Breast epithelium (tissue), 4 donors: ENCODE results near the gene DLD. TPM values are rescaled to one million over a fixed set of nuclear protein-coding genes. Genes with fewer than 3 reads are reported as not detected.

Experiments
- DNase-seq, 2 donors: peaks; one replicate each; pipeline ENCODE4 v3.0.0-alpha.2; 2019; ENCODE audit warnings: low spot score in 2 of 2
- H3K27ac ChIP-seq, 2 donors: fragments of 200-600 bp; sonication (generic) in 1 of 2; one replicate each; pipeline ENCODE4 v1.5.1; 2016 to 2019; ENCODE audit warnings: mild to moderate bottlenecking in 1 of 2
- H3K27me3 ChIP-seq, 2 donors: fragments of 200-600 bp; sonication (generic) in 1 of 2; one replicate each; pipeline versions ENCODE4 v1.5.1 to v1.6.0; 2017 to 2019; ENCODE audit warnings: control low read depth in 1 of 2, mild to moderate bottlenecking in 1 of 2
- H3K36me3 ChIP-seq: fragments of 200-600 bp; one replicate; pipeline ENCODE4 v1.5.1; 2019
- H3K4me1 ChIP-seq, 2 donors: fragments of 200-600 bp; sonication (generic); one replicate each; pipeline ENCODE4 v1.5.1; 2016 to 2019; ENCODE audit warnings: control low read depth in 1 of 2
- H3K4me3 ChIP-seq, 3 donors: fragments of 200-600 bp; sonication (generic); 1 replicate in 2 of 3; 2 replicates in 1 of 3; pipeline ENCODE4 v1.5.1; 2016 to 2019; ENCODE audit warnings: mild to moderate bottlenecking in 3 of 3, moderate library complexity in 2 of 3
- H3K9me3 ChIP-seq, 2 donors: fragments of 200-600 bp; sonication (generic) in 1 of 2; one replicate each; pipeline ENCODE4 v1.5.1; 2016 to 2019; ENCODE audit warnings: control low read depth in 1 of 2
- CTCF ChIP-seq, 3 donors: fragments of 450-650 bp; IDR thresholded peaks; one replicate each; pipeline ENCODE4 v1.5.1; 2016 to 2017; ENCODE audit warnings: antibody characterized with exemption in 3 of 3, mild to moderate bottlenecking in 3 of 3, moderate library complexity in 3 of 3
- POLR2A ChIP-seq: fragments of 450-650 bp; IDR thresholded peaks from one replicate; pipeline ENCODE4 v1.6.1; 2016; ENCODE audit warnings: antibody characterized with exemption, mild to moderate bottlenecking, moderate library complexity
- POLR2AphosphoS5 ChIP-seq, 3 donors: sonication (generic); formaldehyde crosslinking; IDR thresholded peaks; one replicate each; pipeline ENCODE4 v1.6.1; 2017; ENCODE audit warnings: antibody characterized with exemption in 3 of 3
- intact Hi-C: fragments of 100-400 bp; cut with DNase I; formaldehyde crosslinking; loops from one replicate; pipeline ENCODE4 v1.15.1; 2023; ENCODE audit warnings: low total_unique reads
- total RNA-seq, 3 donors: library from RNA; depleted of rRNA; stranded (reverse); fragments of >200 nt; gene quantifications; one replicate each; pipeline ENCODE4 v1.1.0, GENCODE V29; 2016

DLD gene
- total RNA-seq, 3 donors from 2014 or later, result 57.5 to 74.1 (median 58.3) TPM

GRCh38 chr7:107867858-107868466 is 23.0 kb upstream of the DLD start:
- Histone ChIP-seq H3K9me3 (no peaks in the 10 kb centered on the region), H3K4me3 (no peak overlapping the region), H3K27me3 (no peaks in the 10 kb centered on the region), H3K36me3 (no peaks in the 10 kb centered on the region), H3K27ac (no peak overlapping the region), H3K4me1 (no peaks in the 10 kb centered on the region)
- DNase-seq, result no peak
- no peak for TF ChIP-seq POLR2A
- TF ChIP-seq CTCF (IDR thresholded peaks at IDR 0.05), result no peak
- TF ChIP-seq POLR2AphosphoS5 (IDR thresholded peaks at IDR 0.05), result no peak
- intact Hi-C loops, result no loop called here

- no peak for DNase-seq
- intact Hi-C loops, result loop anchor here (10.0 kb wide), 1 partner anchor 126 kb away; the partner anchor contains the start of gene CBLL1
These were observed 20.5 kb upstream of the DLD start for GRCh38 chr7:107870427-107871000.

GRCh38 chr7:107874111-107874510 is 16.9 kb upstream of the DLD start:
- H3K4me3 ChIP-seq, result no peak overlapping the region
- TF ChIP-seq POLR2A, result no peak
- TF ChIP-seq POLR2AphosphoS5 (IDR thresholded peaks at IDR 0.05), result no peak
- TF ChIP-seq CTCF (IDR thresholded peaks at IDR 0.05), result no peak
- H3K27me3 ChIP-seq, result no peaks in the 10 kb centered on the region
- H3K36me3 ChIP-seq, result no peaks in the 10 kb centered on the region
- H3K4me1 ChIP-seq, result no peaks in the 10 kb centered on the region
- no peaks in the 10 kb centered on the region for H3K9me3 ChIP-seq
- no peak for DNase-seq
- no peak overlapping the region for H3K27ac ChIP-seq
- intact Hi-C loops, result loop anchor here (2.0 to 10.0 kb wide), 2 partner anchors 75 to 129 kb away; partner anchors contain the start of gene CBLL1

More at GRCh38 chr7:107870427-107871000, 20.5 kb upstream of the DLD start:
- Histone ChIP-seq H3K36me3 (no peaks in the 10 kb centered on the region), H3K4me1 (no peaks in the 10 kb centered on the region), H3K9me3 (no peaks in the 10 kb centered on the region), H3K27ac (no peak overlapping the region), H3K27me3 (no peaks in the 10 kb centered on the region), H3K4me3 (no peak overlapping the region)
- no peak for TF ChIP-seq CTCF (IDR thresholded peaks at IDR 0.05)
- no peak for TF ChIP-seq POLR2AphosphoS5 (IDR thresholded peaks at IDR 0.05)
- no peak for TF ChIP-seq POLR2A

GRCh38 chr7:107874605-107875446 is 16.2 kb upstream of the DLD start:
- H3K9me3 ChIP-seq, result no peaks in the 10 kb centered on the region
- no peak overlapping the region for H3K27ac ChIP-seq
- H3K36me3 ChIP-seq, result no peaks in the 10 kb centered on the region
- H3K4me3 ChIP-seq, result no peak overlapping the region
- no peak for DNase-seq
- intact Hi-C loops, result loop anchor here (2.0 to 10.0 kb wide), 2 partner anchors 76 to 130 kb away; partner anchors contain the start of gene CBLL1
- no peaks in the 10 kb centered on the region for H3K4me1 ChIP-seq
- TF ChIP-seq CTCF (IDR thresholded peaks at IDR 0.05) (peak; percentile 58 to 88 (median 78)), POLR2A (no peak), POLR2AphosphoS5 (IDR thresholded peaks at IDR 0.05) (no peak)
- no peaks in the 10 kb centered on the region for H3K27me3 ChIP-seq
